GM12878 (cell line): ENCODE measurements around the gene NADSYN1. TPM values are rescaled to one million over a fixed set of nuclear protein-coding genes. Genes with fewer than 3 reads are reported as not detected.
A peak's percentile ranks its signal among the peaks of the same experiment; 100 is the strongest.

ENCODE experiments used
- CBX5 ChIP-seq: sonication (generic); IDR thresholded peaks from 2 replicates; pipeline ENCODE4 v1.6.1; 2016; ENCODE audit warnings: low read depth, moderate library complexity, mild to moderate bottlenecking, inconsistent platforms
- CEBPZ ChIP-seq: fragments of 150-350 bp; IDR thresholded peaks from 2 replicates; pipeline ENCODE4 v1.6.1; 2016; ENCODE audit warnings: low read depth, low read length
- CTCF ChIP-seq, 3 experiments: IDR thresholded peaks in 2 of 3; conservative IDR thresholded peaks in 1 of 3; 2 replicates each; pipeline ENCODE4 v1.5.1; 2011; ENCODE audit warnings: low read depth in 3 of 3, low read length in 3 of 3, mild to moderate bottlenecking in 3 of 3, control low read depth in 2 of 3, moderate library complexity in 2 of 3, inconsistent platforms in 1 of 3, mixed read lengths in 1 of 3; ENCODE audit not compliant: control insufficient read depth in 2 of 3, insufficient read depth in 1 of 3; ENCODE audit errors: extremely low read depth in 1 of 3
- FOS ChIP-seq: IDR thresholded peaks from 3 replicates; pipeline ENCODE4 v1.6.1; 2011; ENCODE audit warnings: borderline replicate concordance; ENCODE audit not compliant: insufficient read length; ENCODE audit errors: extremely low read depth
- IKZF1 ChIP-seq: fragments of 450-650 bp; conservative IDR thresholded peaks from 2 replicates; pipeline ENCODE4 v1.6.1; 2017; ENCODE audit warnings: antibody characterized with exemption, mild to moderate bottlenecking
- JUNB ChIP-seq: IDR thresholded peaks from 2 replicates; pipeline ENCODE4 v1.6.1; 2016; ENCODE audit warnings: antibody characterized with exemption, mild to moderate bottlenecking
- KDM1A ChIP-seq: fragments of 200-600 bp; sonication (generic); IDR thresholded peaks from 2 replicates; pipeline ENCODE4 v1.6.1; 2016; ENCODE audit warnings: borderline replicate concordance
- MTA2 ChIP-seq: fragments of 450-650 bp; IDR thresholded peaks from 2 replicates; pipeline ENCODE4 v1.6.1; 2016; ENCODE audit warnings: low read depth, mild to moderate bottlenecking, moderate library complexity
- NR2C2 ChIP-seq: IDR thresholded peaks from 2 replicates; pipeline ENCODE4 v1.6.1; 2011; ENCODE audit warnings: borderline replicate concordance, low read depth; ENCODE audit not compliant: control insufficient read depth, insufficient read length
- RUNX3 ChIP-seq: IDR thresholded peaks from 2 replicates; pipeline ENCODE4 v1.6.1; 2012; ENCODE audit warnings: low read length, inconsistent platforms
- SIN3A ChIP-seq: IDR thresholded peaks from 2 replicates; pipeline ENCODE4 v1.6.1; 2012; ENCODE audit warnings: low read depth, low read length, improper control_type of control experiment
- SMARCA5 ChIP-seq: fragments of 450-650 bp; IDR thresholded peaks from 2 replicates; pipeline ENCODE4 v1.6.1; 2017; ENCODE audit warnings: mild to moderate bottlenecking
- SUPT20H ChIP-seq: IDR thresholded peaks from 2 replicates; pipeline ENCODE4 v1.6.1; 2011; ENCODE audit warnings: low read depth, mild to moderate bottlenecking, low read length, moderate library complexity, borderline replicate concordance; ENCODE audit not compliant: control insufficient read depth
- TCF12 ChIP-seq: IDR thresholded peaks from 2 replicates; pipeline ENCODE4 v1.6.1; 2011; ENCODE audit warnings: low read depth, mild to moderate bottlenecking, low read length
- TCF7 ChIP-seq: IDR thresholded peaks from 2 replicates; pipeline ENCODE4 v1.6.1; 2014; ENCODE audit warnings: antibody characterized with exemption, borderline replicate concordance
- ZBTB33 ChIP-seq: fragments of 450-650 bp; IDR thresholded peaks from 2 replicates; pipeline ENCODE4 v1.6.1; 2017; ENCODE audit warnings: mild to moderate bottlenecking
- ZNF274 ChIP-seq: IDR thresholded peaks from one replicate; pipeline ENCODE4 v1.8.0; 2011; ENCODE audit not compliant: insufficient read length, insufficient read depth
- ZNF384 ChIP-seq: IDR thresholded peaks from 2 replicates; pipeline ENCODE4 v1.6.1; 2012; ENCODE audit warnings: low read depth, mild to moderate bottlenecking, low read length, improper control_type of control experiment, borderline replicate concordance
- ZNF592 ChIP-seq: fragments of 450-650 bp; IDR thresholded peaks from 2 replicates; pipeline ENCODE4 v1.6.1; 2017; ENCODE audit warnings: mild to moderate bottlenecking, moderate library complexity
- polyA plus RNA-seq, 11 experiments: library from polyadenylated mRNA; depleted of rRNA in 4 of 11; unstranded in 6 of 11; stranded (reverse) in 5 of 11; fragments of >200 nt; fragmentation: Nextera tagmentation in 4 of 11; fragmentation: Illumina TruSeq in 1 of 11; extraction: Ambion mirVana in 4 of 11; extraction: Trizol in 1 of 11; gene quantifications; 1 replicate in 1 of 11; 2 replicates in 10 of 11; pipeline versions ENCODE4 v1.2.1 to v1.2.3, GENCODE V29; 2011 to 2016; ENCODE audit warnings: inconsistent platforms in 2 of 11, missing spikeins in 2 of 11, low read depth in 1 of 11
- total RNA-seq, 4 experiments: library from RNA; depleted of rRNA in 3 of 4; stranded (reverse); fragments of >200 nt in 3 of 4; fragmentation: Illumina TruSeq in 1 of 4; extraction: Trizol in 1 of 4; gene quantifications; 2 replicates each; pipeline versions ENCODE4 v1.2.1 to v1.2.3, GENCODE V29; 2013 to 2021

The NADSYN1 gene
- total and polyA plus RNA-seq, 10 of the 15 experiments (the other 5 are each of a cell fraction or from before 2014, with no cell fraction given) = 12.2 to 90.2 (median 69.5) TPM

GRCh38 chr11:71489311-71490043, 36.5 kb downstream of the NADSYN1 start (continued):
- TF ChIP-seq CBX5 = no peak
- no peak for TF ChIP-seq ZNF592
- TF ChIP-seq ZBTB33 = no peak
- TF ChIP-seq KDM1A = no peak
- no peak for TF ChIP-seq CEBPZ
- no peak for TF ChIP-seq SUPT20H
- no peak for TF ChIP-seq CTCF (IDR thresholded peaks at IDR 0.05 in 2 of 3, conservative IDR thresholded peaks at IDR 0.05 in 1 of 3; ENCODE audit: control insufficient read depth in 2 of 3, extremely low read depth in 1 of 3, insufficient read depth in 1 of 3, low read depth in 3 of 3, low read length in 3 of 3)
- TF ChIP-seq ZNF274 = no peak
- peak; percentile 66 for TF ChIP-seq IKZF1
- TF ChIP-seq MTA2 = no peak
- no peak for TF ChIP-seq TCF7
- TF ChIP-seq ZNF384 = no peak
- TF ChIP-seq SMARCA5 = no peak
- peak; percentile 43; the same call in 1 of the 2 replicates for TF ChIP-seq RUNX3
- TF ChIP-seq JUNB = peak; percentile 17; the same call in 1 of the 2 replicates
- TF ChIP-seq TCF12 = no peak
- no peak for TF ChIP-seq SIN3A
- no peak for TF ChIP-seq FOS
- no peak for TF ChIP-seq NR2C2
